GM12865 (cell line): Measurements from ENCODE around the gene TMEM39B.
"Not testable (repeated sequence)": the region's sequence is repeated elsewhere in the genome, so short reads cannot be mapped to it uniquely, and the experiment has no call there.

Experiments used
- DNase-seq: peaks from one replicate; pipeline ENCODE4 v3.0.0; 2010; ENCODE audit warnings: low read depth
- H3K4me3 ChIP-seq: 2 replicates; pipeline ENCODE4 v1.5.1; 2011; ENCODE audit warnings: mild to moderate bottlenecking, low read depth, low read length, control low read depth
- TF ChIP-seq, protein P1 (sequence below): IDR thresholded peaks from 2 replicates; pipeline ENCODE4 v1.5.1; 2011; ENCODE audit warnings: low read length, control low read depth, low read depth, inconsistent platforms; ENCODE audit not compliant: insufficient read depth; ENCODE audit errors: missing control alignments

The TMEM39B gene

GRCh38 chr1:32125313-32125712, 52.6 kb downstream of the TMEM39B start:
- no peak for DNase-seq
- TF ChIP-seq, protein P1, sequence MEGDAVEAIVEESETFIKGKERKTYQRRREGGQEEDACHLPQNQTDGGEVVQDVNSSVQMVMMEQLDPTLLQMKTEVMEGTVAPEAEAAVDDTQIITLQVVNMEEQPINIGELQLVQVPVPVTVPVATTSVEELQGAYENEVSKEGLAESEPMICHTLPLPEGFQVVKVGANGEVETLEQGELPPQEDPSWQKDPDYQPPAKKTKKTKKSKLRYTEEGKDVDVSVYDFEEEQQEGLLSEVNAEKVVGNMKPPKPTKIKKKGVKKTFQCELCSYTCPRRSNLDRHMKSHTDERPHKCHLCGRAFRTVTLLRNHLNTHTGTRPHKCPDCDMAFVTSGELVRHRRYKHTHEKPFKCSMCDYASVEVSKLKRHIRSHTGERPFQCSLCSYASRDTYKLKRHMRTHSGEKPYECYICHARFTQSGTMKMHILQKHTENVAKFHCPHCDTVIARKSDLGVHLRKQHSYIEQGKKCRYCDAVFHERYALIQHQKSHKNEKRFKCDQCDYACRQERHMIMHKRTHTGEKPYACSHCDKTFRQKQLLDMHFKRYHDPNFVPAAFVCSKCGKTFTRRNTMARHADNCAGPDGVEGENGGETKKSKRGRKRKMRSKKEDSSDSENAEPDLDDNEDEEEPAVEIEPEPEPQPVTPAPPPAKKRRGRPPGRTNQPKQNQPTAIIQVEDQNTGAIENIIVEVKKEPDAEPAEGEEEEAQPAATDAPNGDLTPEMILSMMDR = no peak
- H3K4me3 ChIP-seq = no peak overlapping the region

DNA sequence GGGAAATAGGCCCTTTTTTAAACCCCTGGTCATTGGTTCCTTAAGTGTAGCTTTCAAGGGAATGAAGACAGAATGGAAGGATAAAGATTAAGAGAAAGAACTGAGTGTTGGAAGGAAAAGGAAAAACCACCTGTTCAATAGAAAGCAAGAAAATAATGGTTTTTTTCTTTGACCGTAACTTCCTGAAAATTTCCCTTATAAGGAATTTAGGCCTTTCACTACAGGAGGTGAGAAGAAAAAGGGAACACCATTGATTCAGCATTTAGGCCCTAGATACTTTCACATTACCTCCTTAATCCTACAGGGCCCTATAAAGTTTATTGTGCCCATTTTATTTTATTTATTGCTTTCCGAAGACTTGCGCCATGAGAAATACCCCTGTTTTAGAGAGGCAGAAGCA, 54.0 kb downstream of the TMEM39B start:
- TF ChIP-seq, protein P1 = no peak
- DNase-seq = no peak
- no peak overlapping the region for H3K4me3 ChIP-seq

- H3K4me3 ChIP-seq = no peak overlapping the region
- DNase-seq = no peak
- TF ChIP-seq, protein P1 = no peak
Measured at GRCh38 chr1:32127409-32128198, 54.9 kb downstream of the TMEM39B start.

GRCh38 chr1:32128479-32128878, 55.7 kb downstream of the TMEM39B start:
- DNase-seq = no peak
- TF ChIP-seq, protein P1 = no peak
- H3K4me3 ChIP-seq = no peak overlapping the region

DNA sequence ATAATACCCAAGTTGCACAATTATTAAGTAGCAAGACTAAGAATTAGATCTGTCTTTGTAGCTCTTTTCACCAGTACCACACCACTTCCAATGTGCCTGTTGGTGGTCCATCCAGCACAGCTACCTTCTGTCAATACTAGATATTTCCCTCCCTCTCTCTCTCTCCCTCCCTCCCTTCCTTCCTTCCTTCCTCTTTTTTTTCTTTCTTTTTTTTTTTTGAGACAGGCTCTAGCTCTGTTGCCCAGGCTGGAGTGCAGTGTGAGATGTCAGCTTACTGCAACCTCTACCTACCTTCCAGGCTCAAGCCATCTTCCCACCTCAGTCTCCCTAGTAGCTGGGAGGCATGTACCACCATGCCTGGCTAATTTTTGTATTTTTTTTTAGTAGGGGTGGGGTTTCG, 56.2 kb downstream of the TMEM39B start:
- H3K4me3 ChIP-seq = no peak overlapping the region
- DNase-seq = no peak
- TF ChIP-seq, protein P1 = no peak

GRCh38 chr1:32133950-32134280, 61.2 kb downstream of the TMEM39B start:
- H3K4me3 ChIP-seq, DNase-seq: not testable (repeated sequence)

DNA sequence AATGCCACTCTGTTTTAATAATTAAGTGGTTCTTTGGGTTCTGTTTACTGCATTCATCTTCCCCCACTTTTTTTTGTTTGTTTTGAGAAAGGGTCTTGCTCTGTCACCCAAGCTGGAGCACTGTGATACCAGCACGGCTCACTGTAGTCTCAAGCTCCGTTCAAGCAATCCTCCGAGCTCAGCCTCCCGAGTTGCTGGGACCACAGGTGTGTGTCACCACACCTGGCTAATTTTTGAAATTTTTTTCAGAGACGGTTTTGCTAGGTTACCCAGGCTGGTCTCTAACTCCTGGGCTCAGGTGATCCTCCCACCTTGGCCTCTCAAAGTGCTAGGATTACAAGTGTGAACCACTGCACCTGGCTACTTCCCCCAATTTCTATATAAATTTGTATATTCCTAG, 64.4 kb downstream of the TMEM39B start:
- no peak overlapping the region for H3K4me3 ChIP-seq
- TF ChIP-seq, protein P1 = no peak
- DNase-seq = no peak

DNA sequence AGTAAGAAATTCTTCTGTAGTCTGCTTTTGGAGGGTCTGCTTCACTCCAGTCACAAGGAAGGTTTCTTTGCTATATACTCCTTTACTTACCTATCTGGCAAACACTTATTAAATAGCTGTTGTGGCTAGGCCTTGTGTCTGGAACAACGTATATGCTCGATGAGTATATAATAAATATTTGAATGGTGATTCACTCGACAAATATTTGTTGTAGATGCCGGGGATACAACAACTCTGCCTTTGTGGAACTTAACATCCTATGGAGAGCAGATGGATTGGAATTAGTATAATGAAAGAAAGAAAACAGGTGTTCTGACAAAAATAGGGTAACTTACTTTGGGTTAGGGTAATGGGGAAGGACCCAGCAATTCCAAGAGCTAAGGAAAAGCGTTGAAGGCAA, 66.2 kb downstream of the TMEM39B start:
- TF ChIP-seq, protein P1 = no peak
- DNase-seq = no peak
- H3K4me3 ChIP-seq = no peak overlapping the region
